ENCODE data around the gene SUCLG1. TPM values are rescaled to one million over a fixed set of nuclear protein-coding genes. Genes with fewer than 3 reads are reported as not detected.

SUCLG1 gene
- total RNA-seq, 1 donor from 2014 or later: 40.2 TPM

DNA sequence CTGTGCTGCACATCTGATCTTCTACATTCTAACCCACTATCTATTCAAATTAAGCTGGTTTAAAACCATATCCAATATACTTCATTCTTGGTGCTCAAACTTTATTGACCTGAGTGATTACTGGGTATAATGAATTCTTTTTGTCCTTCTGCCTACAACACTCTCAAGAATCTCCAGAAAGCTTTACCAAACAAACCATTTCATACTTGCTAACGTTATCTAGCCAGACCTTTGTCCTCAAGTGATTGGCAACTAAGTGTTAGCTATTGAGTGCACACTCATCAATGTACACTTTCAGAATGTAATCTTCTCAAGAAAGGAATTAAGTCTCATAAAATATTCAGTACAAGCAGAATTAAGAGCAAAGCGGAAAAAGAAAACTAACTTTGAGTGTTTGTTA is 1.4 kb downstream of the SUCLG1 start:
- Histone ChIP-seq H3K9me3 (ENCODE audit: low read depth) (no peaks in the 10 kb centered on the region), H3K27me3 (no peaks in the 10 kb centered on the region), H3K36me3 (no peaks in the 10 kb centered on the region), H3K9ac (no peak overlapping the region), H3K4me3 (peak overlapping the region; percentile 78), H3K4me2 (peak overlapping the region; percentile 83), H3K79me2 (ENCODE audit: low read depth) (peaks cover 18% of the 10 kb centered on the region), H3K27ac (no peak overlapping the region), H2AFZ (replicated peaks) (no peak overlapping the region), H3F3A (ENCODE audit: low read depth) (no peaks in the 10 kb centered on the region), H4K20me1 (ENCODE audit: low read depth) (peaks cover 10% of the 10 kb centered on the region), H3K4me1 (peaks cover 6% of the 10 kb centered on the region)
- TF ChIP-seq EZH2 (IDR thresholded peaks at IDR 0.05) (no peak), CTCF (IDR thresholded peaks at IDR 0.05) (no peak), EZH2phosphoT487 (IDR thresholded peaks at IDR 0.05) (no peak)
- peak overlapping the region; percentile 70 for H3K4me3 Mint-ChIP-seq
- no peaks in the 10 kb centered on the region for H3K36me3 Mint-ChIP-seq
- no peaks in the 10 kb centered on the region for H3K9me3 Mint-ChIP-seq
- no peak for DNase-seq (ENCODE audit: low spot score)
- H3K27me3 Mint-ChIP-seq (ENCODE audit: insufficient read depth, low read depth): peaks cover 1% of the 10 kb centered on the region
- H3K27ac Mint-ChIP-seq: no peak overlapping the region
- peaks cover 22% of the 10 kb centered on the region for H3K4me1 Mint-ChIP-seq

GRCh38 chr2:84456156-84456555 is 2.9 kb downstream of the SUCLG1 start:
- Histone ChIP-seq H3K4me1 (peaks cover 6% of the 10 kb centered on the region), H3K79me2 (ENCODE audit: low read depth) (peaks cover 25% of the 10 kb centered on the region), H3K4me2 (no peak overlapping the region), H3K36me3 (no peaks in the 10 kb centered on the region), H4K20me1 (ENCODE audit: low read depth) (peaks cover 10% of the 10 kb centered on the region), H3K27ac (no peak overlapping the region), H3K9ac (no peak overlapping the region), H3K9me3 (ENCODE audit: low read depth) (no peaks in the 10 kb centered on the region), H3K4me3 (no peak overlapping the region), H2AFZ (replicated peaks) (no peak overlapping the region), H3F3A (ENCODE audit: low read depth) (no peaks in the 10 kb centered on the region), H3K27me3 (no peaks in the 10 kb centered on the region)
- no peak overlapping the region for H3K4me3 Mint-ChIP-seq
- peaks cover 22% of the 10 kb centered on the region for H3K4me1 Mint-ChIP-seq
- no peaks in the 10 kb centered on the region for H3K9me3 Mint-ChIP-seq
- H3K27ac Mint-ChIP-seq: no peak overlapping the region
- no peak for DNase-seq (ENCODE audit: low spot score)
- H3K27me3 Mint-ChIP-seq (ENCODE audit: insufficient read depth, low read depth): no peaks in the 10 kb centered on the region
- no peaks in the 10 kb centered on the region for H3K36me3 Mint-ChIP-seq
- no peak for TF ChIP-seq CTCF (IDR thresholded peaks at IDR 0.05)
- no peak for TF ChIP-seq EZH2 (IDR thresholded peaks at IDR 0.05)
- TF ChIP-seq EZH2phosphoT487 (IDR thresholded peaks at IDR 0.05): no peak

DNA sequence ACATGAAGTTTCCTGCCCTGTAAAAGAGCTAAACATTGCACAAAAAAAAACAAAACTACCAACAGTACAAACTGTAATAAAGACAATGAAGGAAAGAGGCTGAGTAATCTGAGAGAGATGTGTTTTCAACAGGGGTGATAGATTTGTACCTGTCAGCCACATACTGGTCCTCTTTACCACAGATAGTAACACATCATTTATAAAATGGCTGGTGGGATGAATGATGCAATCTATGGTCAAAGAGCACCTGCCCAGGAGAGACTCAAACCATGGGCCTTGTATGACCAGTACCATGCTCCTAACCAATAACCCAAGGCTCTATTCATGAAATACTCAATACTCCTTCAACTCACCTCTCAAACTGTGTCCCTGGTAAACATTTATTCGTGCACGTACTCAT is 4.5 kb downstream of the SUCLG1 start:
- TF ChIP-seq EZH2 (IDR thresholded peaks at IDR 0.05): no peak
- no peak for TF ChIP-seq EZH2phosphoT487 (IDR thresholded peaks at IDR 0.05)
- no peak for TF ChIP-seq CTCF (IDR thresholded peaks at IDR 0.05)
- H3K27ac ChIP-seq: no peak overlapping the region
- Mint-ChIP-seq H3K27ac (no peak overlapping the region), H3K4me1 (peaks cover 15% of the 10 kb centered on the region), H3K4me3 (no peak overlapping the region), H3K27me3 (ENCODE audit: insufficient read depth, low read depth) (no peaks in the 10 kb centered on the region), H3K36me3 (no peaks in the 10 kb centered on the region), H3K9me3 (no peaks in the 10 kb centered on the region)
- no peak overlapping the region for H3K4me2 ChIP-seq
- H4K20me1 ChIP-seq (ENCODE audit: low read depth): peaks cover 13% of the 10 kb centered on the region
- H3K4me1 ChIP-seq: peaks cover 6% of the 10 kb centered on the region
- no peak for DNase-seq (ENCODE audit: low spot score)
- H2AFZ ChIP-seq (replicated peaks): no peak overlapping the region
- no peaks in the 10 kb centered on the region for H3K36me3 ChIP-seq
- peaks cover 33% of the 10 kb centered on the region for H3K79me2 ChIP-seq (ENCODE audit: low read depth)
- H3K27me3 ChIP-seq: no peaks in the 10 kb centered on the region
- H3F3A ChIP-seq (ENCODE audit: low read depth): no peaks in the 10 kb centered on the region
- no peak overlapping the region for H3K9ac ChIP-seq
- no peak overlapping the region for H3K4me3 ChIP-seq
- H3K9me3 ChIP-seq (ENCODE audit: low read depth): no peaks in the 10 kb centered on the region
